ENCODE measurements around the gene KCNH2.

Gene KCNH2

DNA sequence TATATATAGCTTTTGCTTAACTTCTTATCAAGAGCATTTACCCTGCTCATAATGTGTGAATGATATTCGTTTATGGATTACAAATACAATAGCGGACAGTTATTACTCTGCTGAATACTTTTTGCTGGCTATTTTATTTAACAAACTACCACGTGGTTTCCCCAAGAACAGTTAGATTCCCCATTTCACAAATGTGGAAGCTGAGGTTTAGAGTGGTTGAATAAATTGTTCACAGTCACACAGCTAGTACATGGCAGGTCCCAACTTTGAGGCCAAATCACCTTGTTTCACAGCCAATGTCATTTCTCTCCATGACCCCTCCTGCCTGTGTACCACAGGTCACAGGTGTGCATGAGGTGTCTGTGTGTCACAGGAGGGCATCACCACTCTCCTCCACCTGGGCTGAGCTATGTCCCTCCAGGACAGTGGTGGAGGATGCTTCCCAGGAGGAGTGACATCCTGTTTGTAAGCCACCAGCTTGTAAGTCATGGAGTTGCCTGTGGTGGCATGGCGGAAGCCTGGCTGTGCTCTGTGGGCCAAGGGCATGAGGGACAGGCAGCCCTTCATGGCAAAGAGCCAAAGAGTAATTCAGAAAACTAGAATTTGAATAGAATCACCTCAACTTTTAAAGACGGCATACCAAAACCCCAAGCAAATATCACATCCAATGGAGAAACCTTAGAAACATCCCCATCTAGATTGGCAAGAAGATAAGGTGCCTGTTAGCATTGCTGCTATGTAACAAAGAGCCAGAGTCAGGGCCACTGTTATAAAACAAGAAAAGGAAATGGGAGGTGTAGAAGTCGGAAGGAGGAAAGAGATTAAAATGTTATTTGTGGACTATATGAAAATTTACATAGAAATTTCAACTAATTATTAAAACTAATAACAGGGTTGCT lies 73.9 kb downstream of the KCNH2 start:
- DNase-seq (ENCODE audit: low read depth): no peak

- DNase-seq (ENCODE audit: low read depth): no peak
These were observed 74.5 kb downstream of the KCNH2 start for GRCh38 chr7:150903606-150904005.

GRCh38 chr7:150902078-150903033 lies 75.8 kb downstream of the KCNH2 start:
- DNase-seq (ENCODE audit: low read depth): no peak

DNA sequence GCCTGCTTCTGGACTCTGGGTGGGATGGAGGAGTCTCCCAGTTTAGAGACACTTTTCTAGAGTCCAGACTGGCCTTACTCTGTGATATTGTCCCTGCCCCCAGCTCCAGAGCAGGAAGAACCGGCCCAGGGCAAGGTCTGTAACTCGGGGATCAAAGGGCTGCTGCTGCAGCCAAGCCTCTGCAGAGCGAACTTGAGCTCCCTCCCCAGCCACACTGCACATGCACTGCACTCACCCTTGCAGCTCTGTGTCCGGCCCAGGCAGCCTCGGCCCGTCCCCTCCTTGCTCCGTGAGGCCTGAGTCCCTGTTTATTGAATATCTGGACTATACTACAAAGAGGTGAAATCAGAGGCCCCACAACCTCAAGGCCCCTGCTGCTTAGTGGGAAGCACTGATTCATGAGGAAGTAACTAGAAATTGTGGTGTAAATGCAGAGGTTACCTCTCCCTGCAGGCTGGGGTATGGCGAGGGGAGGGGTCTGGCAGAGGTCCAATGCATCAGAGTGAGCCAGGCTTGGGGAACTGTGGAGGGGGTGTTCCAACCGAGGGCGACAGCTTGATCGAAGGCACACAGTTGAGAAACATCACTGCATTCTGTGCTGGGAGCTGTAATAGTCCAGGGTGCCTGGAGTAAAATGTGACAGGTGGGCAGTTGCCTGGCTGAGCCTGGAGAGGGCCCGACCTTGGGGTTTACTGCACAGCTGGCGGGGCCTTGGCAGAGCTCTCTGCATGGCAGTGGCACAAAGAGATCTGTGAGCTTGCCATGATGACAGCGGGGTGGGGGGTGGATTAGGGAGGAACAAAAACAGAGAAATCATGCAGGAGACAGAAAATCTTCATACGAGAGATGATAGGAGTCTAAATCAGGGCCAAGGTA lies 76.7 kb downstream of the KCNH2 start:
- DNase-seq (ENCODE audit: low read depth): no peak

DNA sequence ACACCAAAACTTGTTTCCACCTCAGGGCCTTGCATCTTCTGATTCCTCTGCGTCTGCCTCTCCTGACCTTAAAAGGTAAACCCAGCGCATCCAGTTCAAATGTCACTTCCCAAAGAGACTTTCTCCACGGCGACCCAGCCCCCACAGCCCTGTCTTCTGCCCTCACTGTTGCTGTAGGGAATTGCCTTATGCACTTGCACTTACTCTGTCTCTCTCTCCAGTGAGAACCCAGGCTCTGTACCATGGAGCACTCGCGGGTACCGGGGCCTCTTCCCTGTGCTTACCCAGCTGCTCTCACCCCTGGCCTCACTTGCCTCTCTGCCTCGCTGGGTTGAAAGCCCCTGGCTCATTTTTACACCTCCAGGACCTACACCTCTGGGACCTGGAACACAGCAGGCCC lies 77.4 kb downstream of the KCNH2 start:
- DNase-seq (ENCODE audit: low read depth): no peak

GRCh38 chr7:150898475-150899011 lies 79.6 kb downstream of the KCNH2 start:
- DNase-seq (ENCODE audit: low read depth): peak; percentile 64

DNA sequence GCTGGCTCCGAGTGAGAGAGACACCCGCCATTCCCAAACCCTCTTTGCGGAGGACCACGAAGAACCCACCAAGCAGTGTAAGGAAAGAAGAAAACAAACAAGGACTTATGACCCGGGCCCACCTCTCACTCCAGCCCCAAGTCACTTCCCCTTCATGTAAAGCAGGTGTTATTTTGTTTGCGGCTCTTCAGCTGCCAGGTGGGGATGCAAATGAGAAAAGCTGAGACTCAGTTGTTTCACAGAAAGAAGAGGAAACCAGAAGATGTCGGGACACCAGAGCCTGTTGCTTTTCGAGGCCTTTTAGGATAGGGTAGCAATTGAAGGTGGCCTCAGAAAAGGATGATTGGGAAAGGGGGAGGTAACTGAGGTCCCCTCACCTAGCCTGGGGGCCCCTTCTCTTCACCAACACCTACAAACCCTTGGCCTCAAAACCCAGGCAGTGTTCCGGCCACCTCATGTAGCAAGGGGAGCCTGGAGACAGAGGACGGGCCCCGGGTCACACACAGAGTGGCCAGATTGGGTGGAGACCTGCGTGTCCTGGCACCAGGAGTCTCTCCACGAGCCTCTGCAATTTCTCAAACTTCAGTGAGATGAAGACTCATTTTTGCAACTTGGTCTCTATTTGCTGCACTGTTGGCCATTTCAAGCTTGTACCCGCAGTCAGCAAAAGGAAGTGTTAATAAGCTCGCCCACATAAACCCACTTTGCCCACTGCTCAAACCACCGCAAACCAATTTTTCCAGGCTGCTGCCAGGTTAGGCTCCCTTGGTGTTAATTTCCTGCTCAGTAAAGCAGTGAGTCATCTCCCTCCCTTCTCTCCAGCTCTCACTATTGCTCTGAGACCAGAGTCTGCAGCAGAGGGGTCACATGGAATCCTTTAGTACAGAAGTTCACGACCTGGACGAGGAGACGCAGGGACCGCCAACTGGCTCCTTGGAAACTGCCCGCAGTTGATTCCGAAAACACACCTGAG lies 80.3 kb downstream of the KCNH2 start:
- no peak for DNase-seq (ENCODE audit: low read depth)

DNA sequence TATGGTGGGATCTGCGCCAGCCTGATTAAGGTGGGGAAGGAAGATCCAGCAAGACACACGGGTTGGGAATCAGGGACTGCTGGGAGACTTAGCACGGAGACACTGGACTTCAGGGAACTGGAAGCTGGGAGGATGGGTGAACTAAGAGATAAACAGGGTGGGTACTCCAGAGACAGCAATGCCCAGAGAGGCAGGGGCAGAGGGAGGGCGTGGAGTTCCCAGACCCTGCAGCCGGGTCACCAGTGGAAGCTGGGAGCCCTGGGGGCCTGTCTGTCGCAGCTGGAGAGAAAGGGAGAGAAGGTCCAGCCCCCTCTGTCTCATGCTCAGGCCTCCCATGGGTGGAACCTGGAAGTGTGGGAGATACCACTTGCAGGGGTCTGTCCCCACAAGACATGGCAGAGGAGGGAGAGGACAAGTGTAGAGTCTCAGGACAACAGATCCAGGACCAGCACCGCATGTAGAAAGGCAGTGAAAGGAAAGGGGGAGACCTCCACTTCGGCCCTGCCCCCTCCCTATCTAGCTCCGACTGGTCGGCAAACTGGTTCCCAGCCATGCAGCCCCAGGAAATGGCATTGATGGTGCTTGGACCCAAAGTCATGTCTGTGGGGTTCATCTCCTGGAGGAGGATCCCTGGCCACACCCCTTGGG lies 81.4 kb downstream of the KCNH2 start:
- DNase-seq (ENCODE audit: low read depth): no peak

GRCh38 chr7:150895809-150896208 lies 82.3 kb downstream of the KCNH2 start:
- DNase-seq (ENCODE audit: low read depth): no peak
